GM23248 (cell line): ENCODE measurements around the gene ARFGEF3. TPM values are rescaled to one million over a fixed set of nuclear protein-coding genes. Genes with fewer than 3 reads are reported as not detected.

Experiments used
- DNase-seq: peaks from one replicate; pipeline ENCODE4 v3.0.0-alpha.2; 2015
- H2AFZ ChIP-seq: fragments of 200-600 bp; sonication (generic); 2 replicates; pipeline ENCODE4 v1.6.1; 2016; ENCODE audit warnings: antibody characterized with exemption
- H3F3A ChIP-seq: fragments of 200-600 bp; sonication (generic); 2 replicates; pipeline ENCODE4 v1.6.1; 2016; ENCODE audit warnings: mild to moderate bottlenecking, antibody characterized with exemption, mixed run types; ENCODE audit not compliant: insufficient read depth
- H3K27ac ChIP-seq: fragments of 200-600 bp; sonication (generic); 2 replicates; pipeline ENCODE4 v1.5.1; 2016; ENCODE audit warnings: mild to moderate bottlenecking
- H3K27me3 ChIP-seq: fragments of 200-600 bp; sonication (generic); replicated peaks from 2 replicates; pipeline ENCODE4 v1.6.1; 2016; ENCODE audit warnings: mild to moderate bottlenecking; ENCODE audit not compliant: insufficient read depth
- H3K36me3 ChIP-seq: fragments of 200-600 bp; sonication (generic); 2 replicates; pipeline ENCODE4 v1.6.1; 2016; ENCODE audit warnings: low read depth, mild to moderate bottlenecking
- H3K4me1 ChIP-seq: fragments of 200-600 bp; sonication (generic); 2 replicates; pipeline ENCODE4 v1.6.1; 2016; ENCODE audit warnings: mild to moderate bottlenecking; ENCODE audit not compliant: insufficient read depth
- H3K4me2 ChIP-seq: fragments of 200-600 bp; sonication (generic); one replicate; pipeline ENCODE4 v1.6.1; 2016; ENCODE audit warnings: mild to moderate bottlenecking; ENCODE audit not compliant: unreplicated experiment
- H3K4me3 ChIP-seq: fragments of 200-600 bp; sonication (generic); 2 replicates; pipeline ENCODE4 v1.5.1; 2016; ENCODE audit warnings: mild to moderate bottlenecking
- H3K79me2 ChIP-seq: fragments of 200-600 bp; sonication (generic); 2 replicates; pipeline ENCODE4 v1.6.1; 2016; ENCODE audit warnings: mild to moderate bottlenecking; ENCODE audit not compliant: insufficient read depth
- H3K9ac ChIP-seq: fragments of 200-600 bp; sonication (generic); 2 replicates; pipeline ENCODE4 v1.6.1; 2016; ENCODE audit warnings: mild to moderate bottlenecking
- H3K9me2 ChIP-seq: fragments of 200-600 bp; sonication (generic); 2 replicates; pipeline ENCODE4 v1.6.1; 2016; ENCODE audit warnings: mixed run types, mild to moderate bottlenecking, moderate library complexity; ENCODE audit not compliant: insufficient read depth
- H3K9me3 ChIP-seq: fragments of 200-600 bp; sonication (generic); one replicate; pipeline ENCODE4 v1.6.1; 2017; ENCODE audit warnings: low read depth
- H4K20me1 ChIP-seq: fragments of 200-600 bp; sonication (generic); 2 replicates; pipeline ENCODE4 v1.6.0; 2016; ENCODE audit not compliant: insufficient read depth
- EZH2 ChIP-seq: fragments of 200-600 bp; sonication (generic); IDR thresholded peaks from 2 replicates; pipeline ENCODE4 v1.6.1; 2018; ENCODE audit warnings: antibody characterized with exemption, mild to moderate bottlenecking; ENCODE audit not compliant: insufficient read depth, poor library complexity, severe bottlenecking
- EZH2phosphoT487 ChIP-seq: fragments of 200-600 bp; sonication (generic); IDR thresholded peaks from 2 replicates; pipeline ENCODE4 v1.6.1; 2018; ENCODE audit warnings: antibody characterized with exemption, moderate library complexity, mild to moderate bottlenecking, low read depth; ENCODE audit not compliant: insufficient read depth
- WGBS, 2 experiments: methylation state at CpG; one replicate each; pipeline ENCODE4 v1.1.6; 2015 to 2017; ENCODE audit warnings: low lambda C conversion rate in 2 of 2, low coverage in 1 of 2; ENCODE audit errors: missing lambda C conversion rate in 2 of 2; 5-methylcytosine and 5-hydroxymethylcytosine counted together
- in situ Hi-C: fragments of 300-500 bp; cut with MboI; formaldehyde crosslinking; loops from 2 replicates; pipeline ENCODE4 v1.15.0; 2020
- polyA plus RNA-seq: library from polyadenylated mRNA; unstranded; fragments of >200 nt; fragmentation: Nextera tagmentation; extraction: Ambion mirVana; gene quantifications from 2 replicates; pipeline ENCODE4 v1.2.1, GENCODE V29; 2016
- total RNA-seq: library from RNA; depleted of rRNA; stranded (reverse); fragments of >200 nt; shearing (Covaris generic); gene quantifications from 2 replicates; pipeline ENCODE4 v1.2.3, GENCODE V29; 2014

Gene ARFGEF3
- total and polyA plus RNA-seq, 2 experiments from 2014 or later = 0.06 to 0.11 TPM

DNA sequence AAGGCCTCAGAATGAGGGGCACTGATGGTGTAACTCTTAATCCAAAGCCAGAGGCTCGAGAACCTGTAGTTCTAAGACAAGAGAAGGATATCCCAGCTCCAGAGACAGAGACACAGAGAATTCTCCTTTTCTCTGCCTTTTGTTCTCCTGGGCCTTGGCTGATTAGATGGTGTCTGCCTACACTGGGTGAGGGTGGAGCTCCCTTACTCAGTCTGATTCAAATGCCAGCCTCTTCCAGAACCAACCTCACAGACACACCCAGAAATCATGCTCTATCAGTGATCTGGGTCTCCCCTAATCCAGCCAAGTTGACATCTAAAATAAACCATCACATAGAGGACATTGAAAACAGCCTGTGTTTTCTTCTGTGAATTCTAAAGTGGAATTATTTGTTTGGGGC, 148.0 kb downstream of the ARFGEF3 start:
- H3K27me3 ChIP-seq = no peaks in the 10 kb centered on the region
- H3K27ac ChIP-seq = no peak overlapping the region
- H3K4me3 ChIP-seq = no peak overlapping the region
- no peak for TF ChIP-seq EZH2
- no peak for TF ChIP-seq EZH2phosphoT487
- WGBS, 2 experiments = 33 to 47% methylated on average over 1 of the region's 1 CpG
- H3K79me2 ChIP-seq = no peaks in the 10 kb centered on the region
- in situ Hi-C loops = no loop called here
- no peak for DNase-seq
- no peaks in the 10 kb centered on the region for H3K9me3 ChIP-seq
- no peak overlapping the region for H3K9ac ChIP-seq
- H3F3A ChIP-seq = no peaks in the 10 kb centered on the region
- no peaks in the 10 kb centered on the region for H3K36me3 ChIP-seq
- no peaks in the 10 kb centered on the region for H4K20me1 ChIP-seq
- H3K4me1 ChIP-seq = no peaks in the 10 kb centered on the region
- no peak overlapping the region for H2AFZ ChIP-seq
- no peak overlapping the region for H3K4me2 ChIP-seq
- no peaks in the 10 kb centered on the region for H3K9me2 ChIP-seq

DNA sequence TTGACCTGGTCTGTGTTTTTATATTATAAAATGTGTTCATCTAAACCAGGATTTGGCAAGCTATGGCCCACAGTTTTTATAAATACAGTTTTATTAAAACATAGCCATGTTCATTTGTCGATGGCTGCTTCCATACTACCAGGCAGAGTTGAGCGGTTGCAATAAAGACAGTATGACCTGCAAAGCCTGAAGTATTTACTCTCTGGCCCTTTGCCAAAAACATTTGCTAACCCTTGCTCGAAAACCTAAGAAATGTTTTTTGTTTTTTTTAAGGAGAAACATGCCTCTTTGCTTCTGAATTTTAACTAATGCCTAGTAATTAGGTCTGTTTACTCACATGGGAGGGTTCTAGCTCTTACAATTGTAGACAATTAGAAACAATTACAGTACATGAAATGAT, 148.6 kb downstream of the ARFGEF3 start:
- in situ Hi-C loops = no loop called here
- Histone ChIP-seq H3F3A (no peaks in the 10 kb centered on the region), H2AFZ (no peak overlapping the region), H3K9me2 (no peaks in the 10 kb centered on the region), H3K4me3 (no peak overlapping the region), H3K4me1 (no peaks in the 10 kb centered on the region), H3K4me2 (no peak overlapping the region), H3K9ac (no peak overlapping the region), H4K20me1 (no peaks in the 10 kb centered on the region), H3K9me3 (no peaks in the 10 kb centered on the region), H3K36me3 (no peaks in the 10 kb centered on the region), H3K79me2 (no peaks in the 10 kb centered on the region), H3K27ac (no peak overlapping the region), H3K27me3 (no peaks in the 10 kb centered on the region)
- no peak for DNase-seq
- WGBS, 2 experiments = 68 to 77% methylated on average over 3 of the region's 3 CpGs
- TF ChIP-seq EZH2phosphoT487 (no peak), EZH2 (no peak)

DNA sequence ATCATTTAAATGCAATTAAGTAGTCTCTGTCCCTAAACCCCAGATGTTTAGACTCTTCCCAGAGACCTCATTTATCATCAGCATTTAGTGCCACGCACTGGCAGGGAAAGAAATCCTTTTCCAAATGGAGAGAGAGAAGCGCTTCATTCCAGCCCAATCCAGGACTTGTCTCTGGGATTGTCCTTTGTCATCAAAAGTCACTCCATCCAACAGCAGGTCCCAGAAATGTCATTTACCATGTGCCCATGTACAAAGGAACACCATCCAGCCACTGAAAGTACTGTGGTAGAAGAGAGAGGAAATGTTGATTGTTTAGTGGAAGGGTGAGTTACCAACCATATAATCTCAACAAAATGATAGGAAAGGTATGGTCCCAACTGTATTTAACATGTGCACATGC, 149.1 kb downstream of the ARFGEF3 start:
- no peaks in the 10 kb centered on the region for H3K9me2 ChIP-seq
- H3K4me3 ChIP-seq = no peak overlapping the region
- no peak overlapping the region for H3K4me2 ChIP-seq
- in situ Hi-C loops = no loop called here
- DNase-seq = no peak
- TF ChIP-seq EZH2 (no peak), EZH2phosphoT487 (no peak)
- whole genome bisulfite sequencing, 2 experiments = 89 to 92% methylated on average over 2 of the region's 2 CpGs
- H4K20me1 ChIP-seq = no peaks in the 10 kb centered on the region
- H3K9ac ChIP-seq = no peak overlapping the region
- no peaks in the 10 kb centered on the region for H3K79me2 ChIP-seq
- H3K9me3 ChIP-seq = no peaks in the 10 kb centered on the region
- no peak overlapping the region for H2AFZ ChIP-seq
- no peaks in the 10 kb centered on the region for H3K4me1 ChIP-seq
- H3K27me3 ChIP-seq = no peaks in the 10 kb centered on the region
- no peaks in the 10 kb centered on the region for H3K36me3 ChIP-seq
- no peak overlapping the region for H3K27ac ChIP-seq
- no peaks in the 10 kb centered on the region for H3F3A ChIP-seq

DNA sequence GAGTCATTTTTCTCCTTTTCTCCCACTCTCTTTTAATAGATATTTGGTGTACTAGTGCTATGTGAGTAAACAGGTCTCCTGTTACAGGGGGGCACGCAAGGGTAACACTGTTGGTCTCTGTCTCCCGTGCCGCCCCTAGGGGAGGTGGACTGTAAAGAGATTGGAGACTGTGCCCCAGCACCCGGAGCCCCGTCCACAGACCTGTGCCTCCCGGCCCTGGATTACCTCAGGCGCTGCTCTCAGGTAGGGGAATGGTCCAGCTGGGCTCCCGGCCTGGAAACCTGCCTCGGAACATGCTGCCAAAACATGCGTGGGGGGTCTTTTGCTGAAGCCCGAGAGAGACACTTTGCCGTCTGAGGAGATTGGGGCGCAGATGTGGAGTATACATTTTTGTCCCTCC, 149.5 kb downstream of the ARFGEF3 start:
- Histone ChIP-seq H3K9me2 (no peaks in the 10 kb centered on the region), H3K9ac (no peak overlapping the region), H4K20me1 (no peaks in the 10 kb centered on the region), H3K27ac (no peak overlapping the region), H3K9me3 (no peaks in the 10 kb centered on the region), H3F3A (no peaks in the 10 kb centered on the region), H3K36me3 (no peaks in the 10 kb centered on the region), H3K4me1 (no peaks in the 10 kb centered on the region), H3K4me3 (no peak overlapping the region), H2AFZ (no peak overlapping the region), H3K4me2 (no peak overlapping the region), H3K79me2 (no peaks in the 10 kb centered on the region), H3K27me3 (no peaks in the 10 kb centered on the region)
- TF ChIP-seq EZH2 (no peak), EZH2phosphoT487 (no peak)
- WGBS, 2 experiments = 86 to 89% methylated on average over 13 of the region's 13 CpGs
- DNase-seq = no peak
- in situ Hi-C loops = no loop called here

DNA sequence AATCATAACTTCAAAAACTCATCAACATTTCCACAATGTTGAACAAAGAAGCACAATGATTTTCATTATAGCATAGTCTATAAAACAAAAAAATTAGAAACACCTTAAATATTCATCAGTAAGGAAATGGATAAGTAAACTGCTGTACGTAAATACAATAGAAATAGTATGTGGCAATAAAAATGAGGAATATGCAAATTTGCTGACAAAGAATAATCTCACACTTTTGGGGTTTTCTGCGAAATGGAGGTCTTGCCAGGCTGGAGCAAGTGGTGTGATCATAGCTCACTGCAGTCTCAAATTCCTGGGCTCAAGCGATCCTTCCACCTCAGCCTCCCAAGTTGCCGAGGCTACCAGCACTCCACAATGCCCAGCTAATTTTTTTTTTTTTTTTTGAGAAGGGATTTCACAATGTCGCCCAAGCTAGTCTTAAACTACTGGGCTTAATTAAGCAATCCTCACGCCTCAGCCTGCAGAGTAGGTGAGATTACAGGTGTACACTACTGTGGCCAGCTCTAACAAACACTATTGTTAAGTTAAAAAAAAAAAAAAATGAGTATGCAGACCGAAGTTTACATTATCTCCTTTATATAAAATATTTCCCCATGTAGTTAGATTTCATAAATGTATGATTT, 157.1 kb downstream of the ARFGEF3 start:
- H3K36me3 ChIP-seq = no peaks in the 10 kb centered on the region
- H3K9ac ChIP-seq = no peak overlapping the region
- no peak for DNase-seq
- H3K79me2 ChIP-seq = no peaks in the 10 kb centered on the region
- H3K9me2 ChIP-seq = no peaks in the 10 kb centered on the region
- WGBS, 2 experiments = 68 to 73% methylated on average over 7 of the region's 7 CpGs
- no peak overlapping the region for H3K27ac ChIP-seq
- no peaks in the 10 kb centered on the region for H3F3A ChIP-seq
- H3K27me3 ChIP-seq = no peaks in the 10 kb centered on the region
- in situ Hi-C loops = no loop called here
- no peak overlapping the region for H3K4me2 ChIP-seq
- no peaks in the 10 kb centered on the region for H4K20me1 ChIP-seq
- no peak for TF ChIP-seq EZH2phosphoT487
- no peak for TF ChIP-seq EZH2
- no peak overlapping the region for H2AFZ ChIP-seq
- no peak overlapping the region for H3K4me3 ChIP-seq
- no peaks in the 10 kb centered on the region for H3K9me3 ChIP-seq
- H3K4me1 ChIP-seq = no peaks in the 10 kb centered on the region
